ENCODE data around the gene SATB1. TPM values are rescaled to one million over a fixed set of nuclear protein-coding genes. Genes with fewer than 3 reads are reported as not detected.
A peak's percentile ranks its signal among the peaks of the same experiment; 100 is the strongest.

Gene SATB1
- total RNA-seq, 1 donor, result 406 TPM

DNA sequence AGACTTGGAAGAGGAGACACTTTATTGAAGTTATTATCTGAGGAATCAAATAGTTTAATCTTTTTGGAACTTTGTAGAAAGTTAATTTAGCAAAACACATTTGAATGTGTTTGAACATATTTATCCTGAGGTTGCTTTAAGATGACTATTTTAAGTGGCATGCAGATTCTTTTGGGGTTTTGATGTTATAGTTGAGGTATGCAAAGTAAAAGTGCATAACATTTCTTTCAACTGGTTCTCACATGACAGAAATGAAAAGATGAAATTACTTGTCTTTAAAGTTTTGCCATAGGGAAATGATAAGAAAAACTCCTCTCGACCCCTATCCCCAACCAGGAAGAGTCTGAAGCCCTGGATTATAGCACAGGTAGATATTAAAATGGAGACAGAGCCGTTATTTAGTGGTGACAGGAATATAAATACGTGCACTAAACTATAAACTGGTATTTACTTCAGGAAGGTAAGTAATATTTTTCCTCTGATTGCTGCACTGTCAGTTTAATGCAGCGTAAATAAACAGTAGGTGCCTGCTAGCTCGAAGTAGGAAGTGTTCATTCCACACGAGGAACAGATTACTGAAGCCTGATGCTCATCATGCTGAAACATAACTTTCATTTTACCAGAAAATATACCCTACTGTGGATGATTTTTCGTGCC lies 15.1 kb upstream of the SATB1 start:
- Histone ChIP-seq H3K27me3 (ENCODE audit: insufficient read depth, low read length) (no peaks in the 10 kb centered on the region), H3K9me3 (ENCODE audit: low read depth, low read length) (no peaks in the 10 kb centered on the region), H3K4me3 (ENCODE audit: low read length) (no peak overlapping the region), H3K4me1 (ENCODE audit: insufficient read depth, low read length) (peaks cover 21% of the 10 kb centered on the region)

- Histone ChIP-seq H3K27me3 (ENCODE audit: insufficient read depth, low read length) (no peaks in the 10 kb centered on the region), H3K9me3 (ENCODE audit: low read depth, low read length) (no peaks in the 10 kb centered on the region), H3K4me1 (ENCODE audit: insufficient read depth, low read length) (peaks cover 21% of the 10 kb centered on the region), H3K4me3 (ENCODE audit: low read length) (no peak overlapping the region)
These were observed 14.1 kb upstream of the SATB1 start for GRCh38 chr3:18439281-18439680.

GRCh38 chr3:18438586-18438985 lies 13.4 kb upstream of the SATB1 start:
- Histone ChIP-seq H3K4me3 (ENCODE audit: low read length) (peak overlapping the region; percentile 7), H3K9me3 (ENCODE audit: low read depth, low read length) (no peaks in the 10 kb centered on the region), H3K27me3 (ENCODE audit: insufficient read depth, low read length) (no peaks in the 10 kb centered on the region), H3K4me1 (ENCODE audit: insufficient read depth, low read length) (peaks cover 20% of the 10 kb centered on the region)

DNA sequence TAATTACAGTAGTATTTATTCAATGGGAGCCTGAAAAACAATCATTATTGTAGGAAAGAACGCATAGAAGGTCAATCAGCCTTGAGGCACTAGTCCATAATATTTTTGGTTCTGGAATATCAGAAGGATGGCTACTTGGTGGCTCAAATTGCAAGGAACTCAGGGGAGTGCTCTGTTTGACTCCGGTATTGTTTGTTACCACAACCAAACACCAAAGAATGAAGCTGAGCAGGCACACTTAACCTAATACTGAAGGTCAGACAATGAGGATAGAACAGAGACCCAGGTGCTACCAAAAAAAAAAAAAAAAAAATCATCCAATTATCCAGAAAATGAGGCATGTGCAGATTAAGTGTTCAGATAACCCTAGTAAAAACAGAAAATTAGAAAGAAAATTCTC lies 11.1 kb upstream of the SATB1 start:
- peaks cover 15% of the 10 kb centered on the region for H3K4me1 ChIP-seq (ENCODE audit: insufficient read depth, low read length)
- H3K9me3 ChIP-seq (ENCODE audit: low read depth, low read length), result no peaks in the 10 kb centered on the region
- no peaks in the 10 kb centered on the region for H3K27me3 ChIP-seq (ENCODE audit: insufficient read depth, low read length)
- no peak overlapping the region for H3K4me3 ChIP-seq (ENCODE audit: low read length)

DNA sequence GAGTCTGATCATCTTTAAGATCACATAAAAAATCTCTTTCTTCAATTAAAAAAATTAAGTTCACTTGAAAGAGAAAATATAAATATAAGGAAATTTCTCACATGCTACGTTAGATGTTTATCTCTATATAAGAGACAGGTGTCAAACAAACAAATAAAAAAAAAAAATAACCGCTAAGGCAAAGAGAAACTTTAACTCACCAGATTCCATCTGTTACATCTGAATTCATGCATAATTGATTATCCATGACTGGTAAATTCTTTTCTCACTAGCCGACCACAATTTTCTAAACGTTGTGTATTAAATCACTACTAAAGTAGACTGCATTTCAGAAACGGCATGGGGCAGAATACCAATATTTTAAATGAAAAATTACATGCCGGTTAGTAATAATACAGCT lies 9.6 kb upstream of the SATB1 start:
- H3K9me3 ChIP-seq (ENCODE audit: low read depth, low read length), result no peaks in the 10 kb centered on the region
- H3K4me1 ChIP-seq (ENCODE audit: insufficient read depth, low read length), result peaks cover 25% of the 10 kb centered on the region
- H3K4me3 ChIP-seq (ENCODE audit: low read length), result no peak overlapping the region
- no peaks in the 10 kb centered on the region for H3K27me3 ChIP-seq (ENCODE audit: insufficient read depth, low read length)

- no peak overlapping the region for H3K4me3 ChIP-seq (ENCODE audit: low read length)
- H3K9me3 ChIP-seq (ENCODE audit: low read depth, low read length), result no peaks in the 10 kb centered on the region
- H3K27me3 ChIP-seq (ENCODE audit: insufficient read depth, low read length), result no peaks in the 10 kb centered on the region
- peaks cover 24% of the 10 kb centered on the region for H3K4me1 ChIP-seq (ENCODE audit: insufficient read depth, low read length)
These were observed 7.6 kb upstream of the SATB1 start for GRCh38 chr3:18432752-18433151.

DNA sequence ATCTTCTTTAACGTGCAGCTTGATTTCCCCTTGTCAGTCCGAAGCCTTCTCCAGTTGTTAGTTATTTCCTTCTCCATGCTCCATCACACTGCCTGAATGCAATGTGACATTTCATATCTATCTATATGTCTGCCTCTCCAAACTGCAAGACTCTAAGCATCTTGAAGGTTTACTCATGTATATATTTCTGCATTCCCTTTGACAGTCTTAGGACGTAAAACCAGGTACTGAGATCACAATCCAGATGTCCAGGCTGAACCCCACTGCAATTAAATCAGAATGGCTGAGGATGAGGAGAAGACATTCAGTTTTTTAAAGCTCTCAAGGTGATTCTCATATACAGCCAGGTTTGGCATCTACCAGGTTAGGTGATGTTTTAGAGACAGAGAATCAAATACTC lies 6.1 kb upstream of the SATB1 start:
- peaks cover 24% of the 10 kb centered on the region for H3K4me1 ChIP-seq (ENCODE audit: insufficient read depth, low read length)
- no peak overlapping the region for H3K4me3 ChIP-seq (ENCODE audit: low read length)
- H3K27me3 ChIP-seq (ENCODE audit: insufficient read depth, low read length), result no peaks in the 10 kb centered on the region
- H3K9me3 ChIP-seq (ENCODE audit: low read depth, low read length), result no peaks in the 10 kb centered on the region

GRCh38 chr3:18428991-18429745 lies 4.0 kb upstream of the SATB1 start:
- no peaks in the 10 kb centered on the region for H3K27me3 ChIP-seq (ENCODE audit: insufficient read depth, low read length)
- H3K9me3 ChIP-seq (ENCODE audit: low read depth, low read length), result no peaks in the 10 kb centered on the region
- H3K4me1 ChIP-seq (ENCODE audit: insufficient read depth, low read length), result peaks cover 29% of the 10 kb centered on the region
- H3K4me3 ChIP-seq (ENCODE audit: low read length), result no peak overlapping the region

DNA sequence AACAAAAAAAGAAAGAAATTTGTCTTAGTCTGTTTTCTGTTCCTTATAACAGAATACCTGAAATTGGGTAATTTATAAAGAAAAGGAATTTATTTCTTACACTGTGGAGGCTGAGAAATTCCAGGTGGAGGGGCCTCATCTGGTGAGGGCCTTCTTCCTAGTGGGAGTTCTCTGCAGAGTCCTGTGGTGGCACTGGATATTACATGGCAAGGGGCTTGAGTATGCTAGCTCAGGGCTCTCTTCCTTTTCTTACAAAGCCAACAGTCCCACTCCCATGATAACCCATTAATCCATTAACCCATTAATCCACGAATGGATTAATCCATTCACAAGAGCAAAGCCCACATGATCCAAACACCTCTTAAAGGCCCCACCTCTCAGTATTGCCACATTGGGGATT lies 2.9 kb upstream of the SATB1 start:
- no peaks in the 10 kb centered on the region for H3K9me3 ChIP-seq (ENCODE audit: low read depth, low read length)
- no peak overlapping the region for H3K4me3 ChIP-seq (ENCODE audit: low read length)
- peaks cover 32% of the 10 kb centered on the region for H3K4me1 ChIP-seq (ENCODE audit: insufficient read depth, low read length)
- no peaks in the 10 kb centered on the region for H3K27me3 ChIP-seq (ENCODE audit: insufficient read depth, low read length)

DNA sequence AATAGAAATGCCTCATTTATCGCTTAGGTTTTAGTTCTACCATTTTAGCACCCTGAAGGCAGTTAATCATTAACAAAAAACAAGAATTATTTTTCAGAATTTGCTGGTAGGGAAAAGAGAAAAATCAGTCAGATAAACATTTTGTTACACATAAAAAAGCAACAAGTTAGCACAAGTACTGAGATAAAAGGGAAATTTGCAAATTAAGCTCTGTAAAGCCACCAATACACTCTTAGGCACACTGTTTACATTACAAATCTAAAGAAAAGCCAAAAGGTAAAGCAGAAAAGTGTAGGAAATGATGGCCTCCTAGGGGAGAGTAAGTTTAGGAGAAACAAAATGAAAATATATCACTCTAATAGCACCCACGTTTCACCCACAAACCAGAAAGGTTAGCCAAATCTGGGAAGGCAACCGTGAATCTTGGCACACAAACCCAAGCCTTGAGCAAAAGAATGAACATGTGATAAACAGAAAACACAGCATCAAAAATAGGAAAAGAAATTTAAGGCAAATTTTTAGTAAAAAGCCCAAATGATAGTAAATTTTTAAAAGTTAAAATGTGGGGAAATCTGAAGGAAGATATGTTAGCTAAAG lies 1.6 kb upstream of the SATB1 start:
- H3K27me3 ChIP-seq (ENCODE audit: insufficient read depth, low read length), result no peaks in the 10 kb centered on the region
- no peak overlapping the region for H3K4me3 ChIP-seq (ENCODE audit: low read length)
- peaks cover 36% of the 10 kb centered on the region for H3K4me1 ChIP-seq (ENCODE audit: insufficient read depth, low read length)
- no peaks in the 10 kb centered on the region for H3K9me3 ChIP-seq (ENCODE audit: low read depth, low read length)

DNA sequence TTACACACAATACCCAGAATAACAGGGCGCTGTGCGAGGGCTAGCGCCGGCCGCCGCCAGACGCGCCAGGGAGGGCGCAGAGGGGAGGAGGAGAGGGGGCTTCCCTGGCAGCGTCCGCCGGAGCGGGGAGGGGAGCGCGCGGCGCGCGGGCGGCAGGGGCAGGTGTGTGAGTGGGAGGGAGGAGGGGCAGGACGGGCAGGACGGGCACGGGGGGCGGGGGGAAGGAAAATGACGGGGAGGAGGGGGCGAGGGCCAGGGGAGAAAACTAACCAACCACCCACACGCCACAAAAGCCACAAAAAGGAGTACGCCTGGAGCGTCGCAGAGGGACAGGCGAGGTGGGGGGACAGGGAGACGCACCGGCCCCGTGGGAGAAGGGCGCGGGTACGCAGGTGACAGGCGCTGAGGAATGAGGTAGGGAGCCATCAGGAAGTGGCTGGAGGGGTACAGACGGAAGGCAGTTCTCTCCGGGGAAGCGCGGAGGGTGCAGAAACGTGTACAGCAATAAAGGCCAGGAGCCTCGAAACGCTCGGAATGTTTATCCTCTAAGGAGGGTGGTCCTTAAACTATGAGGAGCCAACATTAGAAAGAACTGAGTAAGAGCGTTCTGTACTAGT lies 610 bp upstream of the SATB1 start:
- H3K4me1 ChIP-seq (ENCODE audit: insufficient read depth, low read length), result peaks cover 28% of the 10 kb centered on the region
- no peaks in the 10 kb centered on the region for H3K9me3 ChIP-seq (ENCODE audit: low read depth, low read length)
- no peaks in the 10 kb centered on the region for H3K27me3 ChIP-seq (ENCODE audit: insufficient read depth, low read length)
- H3K4me3 ChIP-seq (ENCODE audit: low read length), result peak overlapping the region; percentile 81

DNA sequence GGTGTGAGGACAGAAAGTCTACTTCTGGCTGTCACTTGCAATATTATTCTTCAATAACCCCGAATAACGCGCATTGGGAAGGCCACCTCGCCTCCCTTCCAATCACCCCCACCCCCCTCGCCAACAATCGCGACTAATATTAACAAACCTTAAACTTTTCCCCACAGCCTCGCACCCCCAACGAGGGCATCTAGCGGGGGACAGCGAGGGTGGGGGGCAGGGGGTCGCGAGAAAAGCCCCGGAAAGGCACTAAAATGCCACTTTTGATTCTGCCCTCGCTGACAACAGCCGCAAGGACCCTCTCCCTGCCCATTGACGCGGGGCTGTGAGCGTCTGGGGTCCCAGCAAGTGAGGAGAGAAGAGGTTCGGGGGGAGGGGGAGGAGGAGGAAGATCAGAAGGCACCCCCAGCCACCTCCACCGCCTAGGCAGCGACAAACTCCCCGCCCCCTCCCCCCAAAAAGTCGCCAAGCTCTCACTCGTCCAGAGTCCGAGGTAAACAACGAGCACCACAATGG lies 868 bp downstream of the SATB1 start:
- Histone ChIP-seq H3K27me3 (ENCODE audit: insufficient read depth, low read length) (no peaks in the 10 kb centered on the region), H3K4me3 (ENCODE audit: low read length) (peak overlapping the region; percentile 81), H3K4me1 (ENCODE audit: insufficient read depth, low read length) (peaks cover 18% of the 10 kb centered on the region), H3K9me3 (ENCODE audit: low read depth, low read length) (no peaks in the 10 kb centered on the region)

DNA sequence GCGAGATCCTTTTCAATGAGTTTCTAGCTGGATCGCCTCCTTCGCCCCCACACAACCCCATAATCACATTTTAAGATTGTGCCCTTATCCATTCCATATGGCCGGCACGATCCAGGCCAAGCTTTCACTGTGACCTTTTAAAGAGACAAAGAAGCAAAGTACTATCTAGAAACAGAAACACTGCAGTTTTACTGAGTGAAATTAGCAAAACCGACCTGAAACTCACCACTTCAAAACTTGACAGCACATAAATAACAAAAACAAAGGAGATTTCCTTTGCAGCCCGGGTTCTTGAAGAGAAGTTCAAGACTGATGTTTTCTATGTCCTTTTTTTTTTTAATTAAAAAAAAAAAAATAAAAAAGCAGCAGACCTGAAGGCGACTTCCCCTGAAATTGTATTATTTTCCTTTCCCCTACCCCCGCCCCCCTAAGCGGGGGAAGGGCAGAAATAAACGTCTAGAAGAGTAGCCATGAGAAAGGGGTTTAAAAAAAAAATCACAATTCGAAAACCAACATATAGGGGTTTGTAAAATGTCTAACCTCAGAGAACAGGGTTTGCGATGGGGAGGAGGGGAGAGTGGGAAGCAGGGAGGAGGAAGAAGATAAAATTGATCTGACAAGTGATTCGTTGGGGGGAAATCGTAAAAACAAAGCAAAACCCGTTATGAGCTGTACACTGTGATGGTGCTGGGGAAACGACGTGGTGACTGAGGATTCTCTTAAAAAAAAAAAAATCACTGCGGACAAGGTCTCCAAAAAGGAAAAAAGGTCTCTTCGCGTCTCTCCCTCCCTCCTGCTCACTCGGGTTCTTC lies 1.5 kb downstream of the SATB1 start:
- Histone ChIP-seq H3K4me3 (ENCODE audit: low read length) (peak overlapping the region; percentile 81), H3K4me1 (ENCODE audit: insufficient read depth, low read length) (peaks cover 15% of the 10 kb centered on the region)

DNA sequence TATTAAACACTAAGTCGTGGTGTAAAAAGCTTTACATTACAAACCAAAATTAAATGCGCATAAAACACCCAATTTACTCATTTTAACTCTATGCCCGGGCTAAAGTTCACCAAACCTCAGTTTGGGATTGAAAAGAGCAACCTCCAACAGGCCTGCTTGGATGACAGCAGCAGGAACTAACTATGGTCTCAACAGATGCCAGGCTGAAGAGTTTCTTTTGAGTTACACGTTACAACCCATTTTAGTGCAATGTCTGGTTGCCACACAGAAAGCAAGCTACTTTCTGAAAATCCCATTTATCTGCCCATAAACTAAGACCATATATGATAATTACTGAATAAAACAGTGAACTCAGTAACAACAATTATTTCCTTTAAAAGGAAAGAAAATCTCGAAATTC lies 2.2 kb downstream of the SATB1 start:
- no peaks in the 10 kb centered on the region for H3K27me3 ChIP-seq (ENCODE audit: insufficient read depth, low read length)
- peaks cover 15% of the 10 kb centered on the region for H3K4me1 ChIP-seq (ENCODE audit: insufficient read depth, low read length)
- H3K9me3 ChIP-seq (ENCODE audit: low read depth, low read length), result no peaks in the 10 kb centered on the region
- peak overlapping the region; percentile 81 for H3K4me3 ChIP-seq (ENCODE audit: low read length)

More for the DNA sequence above, 1.5 kb downstream of the SATB1 start:
- no peaks in the 10 kb centered on the region for H3K27me3 ChIP-seq (ENCODE audit: insufficient read depth, low read length)
- H3K9me3 ChIP-seq (ENCODE audit: low read depth, low read length), result no peaks in the 10 kb centered on the region
